ENCODE results near the gene NUMB. TPM values are rescaled to one million over a fixed set of nuclear protein-coding genes. Genes with fewer than 3 reads are reported as not detected.
A peak's percentile ranks its signal among the peaks of the same experiment; 100 is the strongest.
"Not testable (repeated sequence)": the region's sequence is repeated elsewhere in the genome, so short reads cannot be mapped to it uniquely, and the experiment has no call there.

Gene NUMB
- total and polyA plus RNA-seq, 4 donors, result 21.2 to 45.8 (median 26.1) TPM

GRCh38 chr14:73394317-73394716 is 64.0 kb downstream of the NUMB start:
- Histone ChIP-seq H3K4me3 (ENCODE audit: low read depth in 1 of 3, low read length in 3 of 3) (no peak overlapping the region), H3K27ac (ENCODE audit: low read depth in 1 of 2, low read length in 2 of 2) (no peak overlapping the region), H3K9me3 (ENCODE audit: control insufficient read depth in 4 of 4, low read length in 3 of 4) (no peaks in the 10 kb centered on the region), H3K36me3 (ENCODE audit: control insufficient read depth in 4 of 4, insufficient read depth in 3 of 4, low read depth in 1 of 4, low read length in 3 of 4) (peaks cover 0 to 2% (median 0%) of the 10 kb centered on the region in 4 donors), H3K27me3 (ENCODE audit: control insufficient read depth in 4 of 4, insufficient read depth in 4 of 4, low read length in 3 of 4) (no peaks in the 10 kb centered on the region), H3K4me1 (ENCODE audit: control insufficient read depth in 4 of 4, insufficient read depth in 4 of 4, low read length in 3 of 4) (peaks cover 6 to 31% (median 15%) of the 10 kb centered on the region in 4 donors), H3K9ac (ENCODE audit: low read depth in 1 of 2, low read length in 2 of 2) (no peak overlapping the region)
- WGBS, result 33% methylated on average over 1 of the region's 1 CpG
- TF ChIP-seq HNF4G (IDR thresholded peaks at IDR 0.05) (no peak), MAX (IDR thresholded peaks at IDR 0.05) (no peak), RAD21 (IDR thresholded peaks at IDR 0.05) (no peak), TAF1 (conservative IDR thresholded peaks at IDR 0.05) (no peak), EGR1 (IDR thresholded peaks at IDR 0.05; ENCODE audit: low read depth in 2 of 2) (no peak), NR2F2 (IDR thresholded peaks at IDR 0.05) (no peak)
- no peak for DNase-seq (ENCODE audit: low spot score)

DNA sequence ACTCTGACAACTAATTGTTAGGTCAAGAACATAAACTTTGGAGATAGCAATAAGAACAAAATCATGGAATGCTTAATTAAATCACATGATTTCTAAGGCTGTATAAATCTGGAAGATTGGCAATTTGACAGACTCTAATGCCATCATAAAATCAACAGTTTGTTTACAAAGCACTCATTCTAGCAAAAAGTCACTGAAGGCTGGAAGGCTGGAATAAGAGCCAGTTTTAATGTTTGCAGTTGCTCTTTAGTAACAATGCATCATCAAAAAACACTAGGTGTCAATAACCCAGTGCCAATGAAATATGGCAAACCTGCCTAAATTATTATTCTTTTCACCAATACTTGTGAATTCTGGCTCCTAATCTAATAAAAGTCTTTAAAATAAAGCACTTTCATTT is 65.0 kb downstream of the NUMB start:
- no peak for DNase-seq (ENCODE audit: low spot score)
- peaks cover 6 to 31% (median 15%) of the 10 kb centered on the region in 4 donors for H3K4me1 ChIP-seq (ENCODE audit: control insufficient read depth in 4 of 4, insufficient read depth in 4 of 4, low read length in 3 of 4)
- H3K4me3 ChIP-seq (ENCODE audit: low read depth in 1 of 3, low read length in 3 of 3), result no peak overlapping the region
- TF ChIP-seq NR2F2 (IDR thresholded peaks at IDR 0.05) (no peak), RAD21 (IDR thresholded peaks at IDR 0.05) (peak in 1 of 2 donors; percentile 8), JUND (IDR thresholded peaks at IDR 0.05) (peak in 1 of 2 donors; percentile 24), MAX (IDR thresholded peaks at IDR 0.05) (no peak), YY1 (IDR thresholded peaks at IDR 0.05) (peak; percentile 12), FOXA2 (IDR thresholded peaks at IDR 0.05) (peak; percentile 44), HNF4A (conservative IDR thresholded peaks at IDR 0.05) (no peak), ZBTB33 (IDR thresholded peaks at IDR 0.05) (no peak), TAF1 (conservative IDR thresholded peaks at IDR 0.05) (no peak), RXRA (IDR thresholded peaks at IDR 0.05) (no peak), GABPA (IDR thresholded peaks at IDR 0.05 in 1 of 2, conservative IDR thresholded peaks at IDR 0.05 in 1 of 2) (no peak), EGR1 (IDR thresholded peaks at IDR 0.05; ENCODE audit: low read depth in 2 of 2) (no peak)
- H3K27me3 ChIP-seq (ENCODE audit: control insufficient read depth in 4 of 4, insufficient read depth in 4 of 4, low read length in 3 of 4), result no peaks in the 10 kb centered on the region
- no peak overlapping the region for H3K27ac ChIP-seq (ENCODE audit: low read depth in 1 of 2, low read length in 2 of 2)
- peaks cover 0 to 2% (median 0%) of the 10 kb centered on the region in 4 donors for H3K36me3 ChIP-seq (ENCODE audit: control insufficient read depth in 4 of 4, insufficient read depth in 3 of 4, low read depth in 1 of 4, low read length in 3 of 4)
- H3K9ac ChIP-seq (ENCODE audit: low read depth in 1 of 2, low read length in 2 of 2), result no peak overlapping the region
- no peaks in the 10 kb centered on the region for H3K9me3 ChIP-seq (ENCODE audit: control insufficient read depth in 4 of 4, low read length in 3 of 4)

GRCh38 chr14:73392329-73393257 is 65.8 kb downstream of the NUMB start:
- Histone ChIP-seq H3K27me3 (ENCODE audit: control insufficient read depth in 4 of 4, insufficient read depth in 4 of 4, low read length in 3 of 4) (no peaks in the 10 kb centered on the region), H3K9ac (ENCODE audit: low read depth in 1 of 2, low read length in 2 of 2) (no peak overlapping the region), H3K27ac (ENCODE audit: low read depth in 1 of 2, low read length in 2 of 2) (no peak overlapping the region), H3K9me3 (ENCODE audit: control insufficient read depth in 4 of 4, low read length in 3 of 4) (no peaks in the 10 kb centered on the region), H3K4me3 (ENCODE audit: low read depth in 1 of 3, low read length in 3 of 3) (no peak overlapping the region), H3K36me3 (ENCODE audit: control insufficient read depth in 4 of 4, insufficient read depth in 3 of 4, low read depth in 1 of 4, low read length in 3 of 4) (peaks cover 0 to 2% (median 0%) of the 10 kb centered on the region in 4 donors), H3K4me1 (ENCODE audit: control insufficient read depth in 4 of 4, insufficient read depth in 4 of 4, low read length in 3 of 4) (peaks cover 6 to 27% (median 15%) of the 10 kb centered on the region in 4 donors)
- 68% methylated on average over 4 of the region's 4 CpGs for WGBS
- no peak for DNase-seq (ENCODE audit: low spot score)
- TF ChIP-seq HNF4G (IDR thresholded peaks at IDR 0.05) (no peak), HNF4A (conservative IDR thresholded peaks at IDR 0.05) (peak in 1 of 2 donors; percentile 14)

DNA sequence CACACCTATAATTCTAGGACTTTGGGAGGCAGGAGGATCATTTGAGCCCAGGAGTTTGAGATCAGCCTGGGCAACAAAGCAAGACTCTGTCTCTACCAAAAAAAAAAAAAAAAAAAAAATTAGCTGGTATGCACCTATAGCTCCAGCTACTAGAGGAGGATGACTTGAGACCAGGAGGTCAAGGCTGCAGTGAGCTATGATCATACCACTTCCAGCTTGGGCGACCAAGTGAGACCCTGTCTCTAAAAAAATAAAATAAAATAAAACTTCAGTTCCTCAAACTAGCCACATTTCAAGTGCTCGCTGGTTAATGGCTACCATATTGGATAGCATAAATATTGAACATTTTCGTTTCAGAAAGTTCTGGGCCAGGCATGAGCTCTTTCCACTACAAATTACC is 70.5 kb downstream of the NUMB start:
- not testable (repeated sequence) for H3K36me3 ChIP-seq (ENCODE audit: control insufficient read depth in 4 of 4, insufficient read depth in 3 of 4, low read depth in 1 of 4, low read length in 3 of 4); H3K9me3 ChIP-seq (ENCODE audit: control insufficient read depth in 4 of 4, low read length in 3 of 4); H3K27me3 ChIP-seq (ENCODE audit: control insufficient read depth in 4 of 4, insufficient read depth in 4 of 4, low read length in 3 of 4); H3K4me1 ChIP-seq (ENCODE audit: control insufficient read depth in 4 of 4, insufficient read depth in 4 of 4, low read length in 3 of 4); H3K9ac ChIP-seq (ENCODE audit: low read depth in 1 of 2, low read length in 2 of 2); H3K4me3 ChIP-seq (ENCODE audit: low read depth in 1 of 3, low read length in 3 of 3); H3K27ac ChIP-seq (ENCODE audit: low read depth in 1 of 2, low read length in 2 of 2); DNase-seq (ENCODE audit: low spot score)
- 89% methylated on average over 2 of the region's 3 CpGs for WGBS
